Transverse colon (tissue), 4 donors: ENCODE data around the gene RBFOX2.

Experiments
- EP300 ChIP-seq: sonication (generic); formaldehyde crosslinking; IDR thresholded peaks from one replicate; pipeline ENCODE4 v1.6.1; 2017; ENCODE audit warnings: antibody characterized with exemption, low read depth
- POLR2AphosphoS5 ChIP-seq, 3 donors: sonication (generic); formaldehyde crosslinking; IDR thresholded peaks; one replicate each; pipeline ENCODE4 v1.6.1; 2016; ENCODE audit warnings: antibody characterized with exemption in 3 of 3
- TF ChIP-seq, protein P1 (sequence below), 5 experiments: fragments of 200-600 bp in 3 of 5; fragments of 450-650 bp in 2 of 5; sonication (generic) in 3 of 5; IDR thresholded peaks; 1 replicate in 2 of 5; 2 replicates in 3 of 5; pipeline ENCODE4 v1.5.1; 2016 to 2017; ENCODE audit warnings: antibody characterized with exemption in 5 of 5, inconsistent platforms in 3 of 5, mild to moderate bottlenecking in 2 of 5, moderate library complexity in 1 of 5

DNA sequence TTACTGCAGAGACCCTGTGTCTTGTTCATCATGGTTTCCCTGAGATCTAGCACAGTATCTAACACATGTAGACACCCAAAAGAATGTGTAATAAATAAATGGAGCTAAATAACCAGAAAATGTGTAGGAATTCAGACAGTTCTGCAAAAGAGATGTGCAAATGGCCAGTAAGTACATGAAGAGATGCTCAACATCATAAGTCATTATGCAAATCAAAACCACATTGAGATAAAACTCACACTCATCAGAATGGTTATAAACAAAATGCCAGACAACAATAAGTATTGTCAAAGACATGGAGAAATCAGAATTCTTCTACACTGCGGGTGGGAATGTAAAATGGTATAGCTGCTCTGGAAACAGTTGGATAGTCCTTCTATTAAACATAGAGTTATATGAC lies 88.5 kb downstream of the RBFOX2 start:
- TF ChIP-seq EP300 (no peak), POLR2AphosphoS5 (IDR thresholded peaks at IDR 0.05) (no peak)
- TF ChIP-seq, protein P1, sequence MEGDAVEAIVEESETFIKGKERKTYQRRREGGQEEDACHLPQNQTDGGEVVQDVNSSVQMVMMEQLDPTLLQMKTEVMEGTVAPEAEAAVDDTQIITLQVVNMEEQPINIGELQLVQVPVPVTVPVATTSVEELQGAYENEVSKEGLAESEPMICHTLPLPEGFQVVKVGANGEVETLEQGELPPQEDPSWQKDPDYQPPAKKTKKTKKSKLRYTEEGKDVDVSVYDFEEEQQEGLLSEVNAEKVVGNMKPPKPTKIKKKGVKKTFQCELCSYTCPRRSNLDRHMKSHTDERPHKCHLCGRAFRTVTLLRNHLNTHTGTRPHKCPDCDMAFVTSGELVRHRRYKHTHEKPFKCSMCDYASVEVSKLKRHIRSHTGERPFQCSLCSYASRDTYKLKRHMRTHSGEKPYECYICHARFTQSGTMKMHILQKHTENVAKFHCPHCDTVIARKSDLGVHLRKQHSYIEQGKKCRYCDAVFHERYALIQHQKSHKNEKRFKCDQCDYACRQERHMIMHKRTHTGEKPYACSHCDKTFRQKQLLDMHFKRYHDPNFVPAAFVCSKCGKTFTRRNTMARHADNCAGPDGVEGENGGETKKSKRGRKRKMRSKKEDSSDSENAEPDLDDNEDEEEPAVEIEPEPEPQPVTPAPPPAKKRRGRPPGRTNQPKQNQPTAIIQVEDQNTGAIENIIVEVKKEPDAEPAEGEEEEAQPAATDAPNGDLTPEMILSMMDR (IDR thresholded peaks at IDR 0.05), result no peak
